ENCODE measurements around the gene TMEM255B.

The TMEM255B gene

DNA sequence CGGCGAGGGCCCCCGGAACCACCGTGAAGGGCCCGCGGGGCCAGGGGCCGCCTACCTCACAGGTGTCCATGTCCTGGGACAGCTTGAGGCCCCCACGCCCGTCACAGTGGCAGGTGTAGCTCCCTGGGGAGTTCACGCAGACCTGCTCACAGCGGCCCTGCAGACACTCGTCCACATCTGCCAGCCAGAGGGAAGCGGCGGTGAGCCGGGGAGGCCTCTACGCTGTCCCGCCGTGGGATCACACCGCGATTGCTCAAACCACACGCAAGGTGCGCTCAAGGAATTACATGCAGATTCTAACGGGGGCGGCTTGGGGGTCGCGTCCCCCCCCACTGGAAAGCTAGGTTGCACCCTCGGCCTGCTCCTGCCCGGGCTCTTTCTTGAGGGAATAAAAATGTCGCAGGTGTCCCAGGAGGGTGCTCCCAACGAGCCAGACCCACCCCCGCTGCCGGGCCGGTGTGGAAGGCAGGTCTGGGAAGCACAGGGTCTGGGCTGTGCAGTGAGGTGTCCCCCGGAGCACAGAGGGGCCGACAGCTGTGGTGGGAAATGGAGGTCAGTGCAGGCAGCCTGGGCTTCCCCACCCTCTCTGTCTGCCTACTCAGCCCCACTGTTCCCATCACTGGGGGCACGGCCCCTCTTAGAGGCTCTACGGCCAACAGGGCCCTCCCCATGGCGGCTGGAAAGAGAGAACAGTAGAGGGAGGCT, 75.6 kb downstream of the TMEM255B start:
- no peak for DNase-seq (ENCODE audit: low read depth in 2 of 2)

DNA sequence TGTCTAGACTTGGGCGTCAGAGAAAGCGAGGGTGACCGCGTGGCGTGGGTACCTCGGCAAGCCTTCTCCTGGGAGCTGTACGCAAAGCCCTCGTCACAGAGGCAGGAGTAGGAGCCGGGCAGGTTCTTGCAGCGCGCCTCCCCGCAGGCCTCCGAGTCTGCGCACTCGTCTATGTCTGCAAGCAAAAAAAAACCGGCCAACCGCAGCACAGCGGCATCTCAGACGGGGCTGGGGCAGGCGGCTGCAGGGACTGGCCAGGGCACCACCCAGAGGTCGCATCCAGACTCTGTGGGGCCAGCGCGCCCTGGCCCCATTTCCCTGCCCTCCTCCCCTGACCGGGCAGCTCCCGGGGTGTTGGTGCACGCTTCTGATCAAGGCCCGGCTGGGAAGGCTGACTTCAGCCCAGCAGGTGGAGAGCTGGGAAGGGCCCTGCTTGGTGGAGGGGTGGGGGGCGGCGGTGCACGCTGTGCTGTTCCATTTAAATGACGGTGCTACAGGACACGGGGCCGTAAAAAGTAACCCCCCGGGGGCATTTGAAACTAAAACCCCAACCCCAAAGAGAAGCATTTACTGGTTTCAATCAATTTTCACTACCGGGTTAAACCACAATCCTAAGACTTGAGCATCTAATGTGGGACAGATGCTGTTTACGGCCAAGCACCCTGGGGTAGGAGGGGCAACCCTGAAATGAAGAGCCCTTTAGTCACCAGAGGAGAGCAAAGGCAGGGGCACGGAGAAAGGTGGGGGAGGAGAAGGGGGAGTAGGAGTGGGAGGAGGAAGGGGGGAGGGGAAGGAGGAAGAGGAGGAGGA, 76.6 kb downstream of the TMEM255B start:
- DNase-seq (ENCODE audit: low read depth in 2 of 2), result no peak

DNA sequence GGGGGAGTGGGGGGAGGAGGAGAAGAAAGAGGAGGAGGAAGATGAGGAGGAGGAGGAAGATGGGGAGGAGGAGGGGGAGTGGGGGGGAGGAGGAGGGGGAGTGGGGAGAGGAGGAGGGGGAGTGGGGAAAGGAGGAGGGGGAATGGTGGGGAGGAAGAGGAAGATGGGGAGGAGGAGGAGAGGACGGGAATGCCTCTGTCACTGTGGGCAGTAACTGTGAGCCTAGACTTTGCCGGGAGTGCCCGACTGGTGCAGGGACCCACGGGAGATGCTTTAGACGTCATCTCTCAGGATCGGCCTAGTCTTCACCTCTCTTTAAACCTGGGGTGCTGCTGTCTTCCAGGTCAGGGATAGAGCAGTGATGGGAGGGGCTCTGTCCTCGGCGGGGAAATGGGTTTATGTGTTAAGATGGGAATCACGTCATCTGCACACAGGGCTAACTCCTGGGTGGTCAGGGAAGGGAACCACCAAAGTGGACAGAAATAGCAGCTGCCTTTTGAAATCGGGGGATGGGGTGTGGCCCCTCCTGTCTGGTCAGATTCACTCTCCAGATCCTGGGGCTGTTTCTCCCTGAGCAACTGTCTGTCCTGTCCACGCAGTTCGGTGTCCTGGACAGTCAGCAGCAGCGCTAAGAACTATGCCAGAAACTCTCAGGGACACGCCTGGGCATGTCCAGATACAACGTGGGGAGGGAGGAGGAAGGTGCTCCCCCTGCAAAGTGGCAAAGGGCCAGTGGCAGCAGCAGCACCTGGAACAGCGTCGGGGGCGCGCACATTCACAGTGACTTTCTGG, 77.9 kb downstream of the TMEM255B start:
- DNase-seq (ENCODE audit: low read depth in 2 of 2), result no peak

DNA sequence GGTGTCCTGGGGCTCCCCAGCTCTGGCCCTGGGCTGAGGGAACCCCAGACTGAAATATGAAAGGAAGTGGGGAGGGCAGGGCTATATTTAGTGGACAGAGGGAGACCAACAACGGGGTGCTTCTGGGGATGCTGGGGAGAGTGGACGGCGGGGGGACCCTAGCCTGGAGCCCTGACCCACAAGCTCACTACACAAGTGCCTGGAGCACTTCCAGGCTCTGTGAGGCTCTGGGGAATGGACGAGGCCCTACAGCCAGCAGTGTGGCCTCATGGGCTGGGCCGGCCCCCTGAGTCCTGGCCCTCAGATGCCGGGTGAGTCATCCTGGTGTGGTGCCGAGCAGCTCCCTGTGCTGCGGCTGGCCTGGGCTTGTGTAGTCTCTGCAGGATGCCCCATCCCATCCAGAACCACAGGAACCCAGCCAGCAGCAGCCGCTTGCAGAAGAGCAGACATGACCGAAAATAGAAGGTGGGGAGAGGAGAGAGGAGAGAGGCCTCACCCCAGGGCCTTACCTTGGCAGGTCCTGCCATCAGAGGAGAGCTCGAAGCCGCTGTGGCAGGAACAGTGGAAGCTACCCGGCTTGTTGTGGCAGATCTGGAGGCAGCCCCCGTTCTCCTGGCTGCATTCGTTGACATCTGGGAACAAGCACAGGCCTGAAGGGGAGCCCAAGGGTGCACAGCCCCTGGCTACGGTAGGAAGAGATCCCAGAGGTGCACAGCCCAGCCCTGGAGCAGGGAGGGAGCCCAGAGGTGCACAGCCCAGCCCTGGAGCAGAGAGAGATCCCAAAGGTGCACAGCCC, 78.7 kb downstream of the TMEM255B start:
- DNase-seq (ENCODE audit: low read depth in 2 of 2), result no peak

DNA sequence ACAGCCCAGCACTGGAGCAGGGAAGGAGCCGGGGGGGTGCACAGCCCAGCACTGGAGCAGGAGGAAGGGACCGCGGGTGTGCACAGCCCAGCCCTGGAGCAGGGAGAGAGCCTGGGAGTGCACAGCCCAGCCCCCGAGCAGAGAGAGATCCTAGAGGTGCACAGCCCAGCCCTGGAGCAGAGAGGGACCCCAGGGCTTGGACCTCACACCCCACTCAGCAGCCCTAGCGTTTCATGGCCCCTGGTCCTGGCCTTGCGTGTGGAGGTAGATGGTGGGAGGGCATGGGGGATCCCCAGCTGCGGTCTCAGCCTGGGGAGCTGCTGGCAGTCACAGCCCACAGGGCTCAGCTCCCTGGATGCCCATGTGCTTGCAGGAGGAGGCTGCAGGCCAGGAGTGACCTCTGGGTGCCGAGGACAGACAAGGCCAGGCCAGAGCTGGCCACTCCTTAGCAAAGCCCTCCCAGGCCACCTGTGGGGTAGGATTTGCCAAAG, 79.7 kb downstream of the TMEM255B start:
- DNase-seq (ENCODE audit: low read depth in 2 of 2), result no peak

DNA sequence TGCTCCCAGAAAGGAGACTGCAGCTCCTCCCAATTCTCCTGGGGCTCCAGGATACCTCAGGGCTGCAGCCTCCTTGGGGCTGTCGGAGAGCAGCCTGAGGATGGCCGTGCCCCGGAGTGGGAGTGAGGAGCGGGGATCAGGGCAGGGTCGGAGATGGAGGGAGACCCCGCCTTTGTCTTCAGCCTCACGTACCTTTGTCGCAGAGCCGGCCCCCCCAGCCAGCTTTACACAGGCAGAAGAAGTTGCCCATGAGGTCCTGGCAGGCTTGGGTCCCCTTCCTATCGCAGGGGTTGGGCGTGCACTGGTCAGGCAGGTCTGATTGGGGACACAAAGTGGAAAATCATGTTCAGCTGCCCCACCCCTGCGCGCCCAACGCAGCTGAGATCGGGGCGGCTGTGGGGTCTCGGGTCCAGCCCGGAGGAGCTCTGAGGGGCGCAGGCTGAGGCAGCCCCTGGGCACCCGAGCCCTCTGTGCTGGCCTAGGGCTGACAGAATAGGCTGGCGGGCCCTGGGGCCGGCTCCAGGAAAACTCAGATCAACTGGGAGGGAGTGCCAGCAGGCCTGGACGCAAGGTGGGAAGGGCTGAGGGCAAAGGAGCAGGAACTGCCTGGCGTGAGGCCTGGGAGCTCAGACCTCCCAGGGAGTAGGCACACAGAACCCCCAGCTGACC, 80.6 kb downstream of the TMEM255B start:
- DNase-seq (ENCODE audit: low read depth in 2 of 2), result no peak

DNA sequence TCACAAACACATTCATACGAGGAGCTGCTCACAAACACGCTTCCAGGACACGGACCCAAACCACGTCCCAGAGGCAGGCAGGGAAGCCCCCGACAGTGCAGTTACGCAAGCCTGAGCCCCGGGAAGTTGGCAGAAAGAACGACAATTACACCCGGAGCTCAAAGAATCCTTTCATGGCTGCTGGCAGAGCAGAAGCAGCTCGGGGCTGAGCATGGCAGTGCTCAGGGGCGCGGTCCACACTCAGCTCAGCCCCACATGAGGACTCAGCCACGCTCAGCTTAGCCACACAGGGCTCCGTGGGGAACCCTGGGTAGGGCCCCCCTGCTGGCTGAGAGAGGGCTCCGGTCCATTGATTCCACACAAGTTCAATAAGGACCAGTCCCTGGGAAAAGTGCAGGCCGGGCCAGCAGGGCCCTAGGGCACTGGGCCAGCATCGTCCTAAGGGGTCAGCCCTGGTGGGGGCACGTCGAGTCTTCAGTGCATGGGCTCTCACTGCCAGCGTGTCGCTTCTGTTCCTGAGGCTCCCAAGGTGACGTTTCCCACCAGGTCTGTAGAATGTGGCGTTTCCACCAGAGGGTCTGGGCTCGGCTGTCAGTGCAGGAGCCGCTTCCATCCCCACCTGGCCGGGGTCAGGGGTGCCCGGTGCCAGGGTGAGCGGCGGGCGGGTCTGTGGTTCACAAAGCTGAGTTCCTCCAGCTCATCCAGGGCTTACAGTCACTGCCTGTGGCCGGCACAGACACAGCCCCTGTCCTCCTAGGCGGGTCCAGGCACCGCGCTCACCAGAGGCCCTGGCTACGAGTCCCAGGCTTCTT, 81.7 kb downstream of the TMEM255B start:
- no peak for DNase-seq (ENCODE audit: low read depth in 2 of 2)

DNA sequence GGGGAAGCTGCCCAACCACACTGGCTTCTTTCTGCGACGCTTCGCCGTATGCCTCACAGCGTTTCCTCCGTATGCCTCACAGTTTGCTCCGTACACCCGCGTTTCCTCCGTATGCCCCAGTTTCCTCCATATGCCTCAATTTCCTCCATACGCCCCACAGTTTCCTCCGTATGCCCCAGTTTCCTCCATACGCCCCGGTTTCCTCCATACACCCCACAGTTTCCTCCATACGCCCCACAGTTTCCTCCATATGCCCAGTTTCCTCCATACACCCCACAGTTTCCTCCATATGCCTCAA, 82.3 kb downstream of the TMEM255B start:
- no peak for DNase-seq (ENCODE audit: low read depth in 2 of 2)

DNA sequence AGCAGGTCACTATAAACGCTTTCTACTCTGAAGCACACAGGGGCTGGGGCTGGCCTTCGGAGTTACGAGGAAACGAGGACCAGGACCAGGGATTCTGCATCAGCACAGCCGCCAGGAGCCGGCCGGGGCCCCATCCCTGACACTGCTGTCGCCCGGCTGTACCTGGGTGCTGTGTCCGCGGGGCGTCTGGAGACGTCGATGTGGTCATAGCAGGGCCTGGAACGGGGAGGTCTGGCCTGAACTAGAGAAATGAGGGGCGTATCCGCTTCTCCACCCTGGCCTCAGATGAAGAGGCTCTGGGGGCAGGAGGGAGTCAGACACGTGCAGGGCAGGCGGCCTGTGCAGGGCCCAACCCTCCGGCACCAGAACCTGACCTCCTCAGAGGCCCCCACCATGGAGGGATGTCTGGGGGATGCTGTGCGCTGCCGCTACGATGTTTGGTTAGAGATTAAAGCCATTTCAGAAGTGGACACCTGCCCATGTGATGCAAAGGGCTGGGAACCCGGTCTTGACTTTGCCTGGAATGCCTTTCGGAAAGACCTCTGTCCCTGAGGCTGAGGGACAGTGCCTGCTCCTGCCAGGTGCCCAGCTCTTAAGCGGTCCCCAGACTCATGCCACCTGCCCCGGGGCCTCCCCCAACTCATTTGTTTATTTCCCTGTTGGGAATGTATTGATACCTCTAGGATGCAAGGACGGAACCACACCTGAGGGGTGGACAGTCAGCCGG, 83.5 kb downstream of the TMEM255B start:
- DNase-seq (ENCODE audit: low read depth in 2 of 2), result no peak

DNA sequence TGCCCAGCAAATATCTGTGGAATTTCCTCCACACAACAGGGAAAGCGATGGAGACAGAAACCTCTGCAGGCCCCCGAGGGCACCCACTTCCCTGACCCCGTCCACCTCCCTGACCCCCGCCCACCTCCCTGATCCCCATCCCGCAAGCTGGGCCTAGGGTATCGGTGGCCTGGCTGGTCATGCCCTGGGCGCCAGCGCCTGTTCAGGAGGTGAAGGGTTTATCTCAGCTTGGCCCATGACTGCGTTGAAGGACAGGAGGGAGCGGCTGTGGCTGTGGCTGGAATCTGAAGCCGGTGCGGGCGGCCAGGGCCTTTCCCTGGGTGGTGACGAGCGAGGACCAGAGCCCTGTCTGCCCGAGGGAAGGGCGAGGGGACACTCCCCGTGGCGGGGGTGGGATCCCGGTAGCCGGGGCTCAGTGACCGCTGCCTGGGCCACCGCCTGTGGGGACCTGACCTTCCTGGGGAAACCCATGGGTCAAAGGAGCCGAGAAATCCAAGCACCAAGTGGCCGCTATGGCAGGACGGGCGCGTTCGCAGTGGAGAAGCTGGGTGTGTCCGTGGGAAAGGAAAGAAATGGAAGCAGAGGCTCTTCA, 84.1 kb downstream of the TMEM255B start:
- DNase-seq (ENCODE audit: low read depth in 2 of 2), result no peak

DNA sequence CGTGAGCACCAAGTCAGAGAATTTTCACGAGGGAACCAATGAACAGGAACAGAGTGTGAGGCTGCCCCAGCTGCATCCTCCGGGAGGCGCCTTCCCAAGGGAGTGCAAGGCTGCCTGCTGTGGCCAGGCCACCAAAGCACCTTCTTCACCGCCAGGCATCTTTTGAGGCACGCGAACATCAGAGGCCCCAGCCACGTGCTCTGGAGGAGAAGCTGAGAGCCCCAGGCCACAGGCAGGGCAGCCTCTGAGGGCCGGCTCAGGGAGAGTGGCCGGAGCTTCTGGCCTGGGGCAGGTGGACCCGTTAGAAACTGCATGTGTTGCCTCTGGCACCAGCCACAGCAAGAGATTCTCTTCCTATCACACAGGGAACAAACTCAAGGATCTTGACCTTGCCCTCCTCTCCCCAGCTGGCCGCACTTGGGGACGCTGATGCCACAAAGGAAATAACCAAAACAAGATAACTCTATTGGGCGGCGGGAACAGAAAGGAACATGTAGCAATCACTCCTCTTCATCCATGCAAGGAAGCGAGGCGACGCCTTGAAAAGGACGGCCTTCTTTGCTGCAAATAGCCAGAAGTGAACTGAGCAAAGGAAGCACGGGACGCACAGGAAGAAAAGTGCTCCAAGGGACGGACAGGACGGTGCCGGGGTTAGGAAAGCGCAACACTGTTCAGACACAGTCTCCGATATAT, 85.0 kb downstream of the TMEM255B start:
- no peak for DNase-seq (ENCODE audit: low read depth in 2 of 2)

DNA sequence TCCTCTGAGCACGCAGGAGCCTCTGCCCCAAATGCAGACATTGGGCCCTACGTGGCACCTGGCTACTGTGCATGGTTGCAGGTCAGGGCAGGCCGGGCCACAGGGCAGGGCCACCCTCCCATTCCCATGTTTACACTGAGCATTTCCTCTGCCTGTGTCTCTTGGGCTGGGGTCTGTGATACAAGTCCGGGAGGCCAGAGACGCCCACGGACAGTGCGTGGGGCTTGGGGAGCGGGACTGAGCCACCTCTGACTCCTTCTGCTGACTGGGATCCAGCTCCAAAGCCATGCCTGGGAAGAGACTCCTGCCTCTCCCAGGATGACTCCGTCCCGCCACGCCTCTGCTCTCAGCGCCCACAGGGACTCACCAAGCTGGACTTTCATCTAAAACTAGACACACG, 86.0 kb downstream of the TMEM255B start:
- DNase-seq (ENCODE audit: low read depth in 2 of 2), result no peak

DNA sequence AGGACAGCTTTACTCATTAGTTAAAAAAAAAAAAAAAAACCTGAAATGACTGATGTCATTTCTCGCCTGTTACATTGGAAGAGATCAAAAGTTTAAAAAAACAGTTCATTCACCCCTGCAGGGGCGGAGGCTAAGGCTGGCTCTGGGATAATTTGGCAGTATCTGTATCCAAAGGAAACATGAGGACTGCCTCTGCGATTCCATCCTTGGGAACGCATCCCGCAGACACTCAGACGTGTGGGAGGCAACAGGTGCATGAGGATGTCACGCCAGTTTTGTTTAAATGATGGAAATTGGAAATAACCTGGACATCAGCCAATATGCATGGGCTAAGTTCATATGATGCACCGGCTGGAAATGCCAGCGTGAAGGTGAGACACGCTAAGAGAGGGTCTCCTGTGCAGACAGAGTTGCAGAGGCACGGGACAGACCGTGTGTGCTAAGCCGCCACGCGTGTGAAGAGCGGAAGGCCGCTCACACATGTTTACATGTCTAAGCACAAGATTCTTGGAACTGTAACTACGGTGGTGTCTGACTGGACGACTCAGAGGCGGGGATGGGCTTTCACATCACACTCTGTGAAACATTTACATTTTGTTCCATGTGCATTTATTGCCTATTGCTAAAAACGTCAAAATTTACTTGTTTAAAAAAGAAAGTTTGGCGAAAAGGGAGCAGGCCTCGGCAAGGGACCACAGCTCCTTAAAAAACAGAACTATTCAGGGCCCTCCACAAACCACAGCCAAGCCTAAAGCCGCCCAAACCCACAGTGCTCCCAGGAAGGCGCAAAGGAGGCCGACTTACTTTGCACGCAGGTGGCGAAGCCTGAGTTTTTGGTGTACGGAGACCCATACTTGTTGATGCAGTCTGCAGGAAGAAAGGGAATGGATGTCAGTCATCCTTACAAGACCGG, 87.0 kb downstream of the TMEM255B start:
- no peak for DNase-seq (ENCODE audit: low read depth in 2 of 2)

DNA sequence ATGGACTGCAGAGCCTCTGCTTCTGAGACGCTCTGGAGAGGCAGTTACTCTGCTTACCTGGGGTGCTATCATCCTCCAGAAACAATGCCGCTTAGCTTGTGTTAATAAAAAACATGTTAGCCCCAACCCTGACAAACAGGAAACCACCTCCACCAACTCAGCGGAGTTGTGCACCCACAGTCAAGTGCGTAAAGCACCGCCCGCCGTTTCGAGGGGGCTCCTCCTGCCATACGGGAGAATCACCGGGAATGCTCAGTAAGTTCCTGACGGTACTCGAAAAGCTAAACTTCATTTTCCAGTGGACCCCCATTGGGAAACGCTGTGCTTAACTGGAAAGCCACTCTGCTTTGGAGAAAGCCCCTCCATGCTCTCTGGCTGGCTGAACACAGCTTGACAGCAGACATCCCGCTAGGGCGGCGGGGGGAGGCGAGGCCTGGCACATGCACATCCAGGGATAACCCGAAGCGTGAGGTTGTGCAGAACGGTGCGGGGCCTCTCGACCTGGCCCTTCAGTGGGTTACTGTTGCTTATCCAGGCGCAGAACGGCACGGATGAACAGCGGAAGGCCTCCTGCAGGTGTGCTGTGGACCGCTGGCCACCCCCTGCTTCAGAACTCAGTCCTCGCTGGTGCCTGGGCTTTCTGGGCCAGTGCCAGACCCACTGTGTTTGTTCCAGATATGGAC, 87.8 kb downstream of the TMEM255B start:
- no peak for DNase-seq (ENCODE audit: low read depth in 2 of 2)

DNA sequence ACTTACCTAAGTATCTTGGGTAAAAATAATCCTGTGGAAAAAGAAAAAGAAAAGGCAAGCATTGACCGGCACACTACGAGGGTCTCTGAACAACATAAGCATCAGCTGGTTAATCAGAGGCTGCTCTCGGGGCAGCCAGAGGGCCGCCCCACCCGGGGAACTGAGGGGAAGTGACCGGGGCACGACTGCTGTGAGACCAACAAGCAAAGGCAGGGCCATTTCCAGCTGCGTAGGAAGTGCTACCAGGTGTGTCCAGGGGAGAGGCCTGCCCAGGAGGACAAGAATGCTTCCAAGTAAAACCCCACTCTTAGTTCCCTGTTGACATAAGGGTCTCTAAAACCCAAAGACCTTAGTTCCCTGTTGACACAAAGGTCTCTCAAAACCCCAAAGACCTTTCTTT, 89.0 kb downstream of the TMEM255B start:
- no peak for DNase-seq (ENCODE audit: low read depth in 2 of 2)

DNA sequence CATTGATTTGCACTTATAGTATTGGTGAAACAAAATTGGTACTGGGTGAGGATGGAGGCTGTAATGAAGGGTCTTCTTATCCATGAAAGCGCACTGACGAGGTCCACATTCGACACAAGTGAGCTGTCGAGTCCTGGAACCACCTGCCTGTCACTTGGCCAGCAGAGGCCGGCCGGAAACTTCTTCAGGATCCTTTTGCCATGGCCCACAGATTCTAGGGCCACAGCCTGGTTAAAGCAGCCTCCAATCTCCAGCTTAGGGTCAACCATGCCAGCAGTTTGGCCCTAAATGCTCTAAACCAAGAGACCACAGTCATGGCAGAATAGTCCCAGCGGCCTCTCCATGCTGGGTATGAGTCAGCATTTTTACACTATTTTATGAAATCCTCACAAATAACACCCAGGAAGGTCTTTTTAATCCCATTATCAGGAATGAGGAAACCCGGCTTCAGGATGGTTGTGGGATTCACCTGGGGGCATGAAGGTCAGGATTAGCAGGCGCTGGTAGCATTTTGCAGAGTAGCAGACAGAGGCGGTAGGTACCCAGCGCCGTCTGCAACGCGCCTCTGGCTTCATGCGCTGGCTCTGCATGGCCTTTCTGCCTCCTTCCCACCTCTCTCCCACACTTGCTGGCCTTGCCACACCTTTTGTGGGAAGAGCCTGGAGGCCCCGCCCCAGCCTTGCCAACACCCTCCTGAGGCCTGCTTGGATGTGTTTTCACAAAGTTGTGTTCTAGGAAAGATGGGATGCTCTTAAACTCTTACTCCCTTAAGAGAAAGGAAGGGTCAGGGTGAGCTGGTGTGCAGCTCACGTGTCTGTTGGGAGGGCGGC, 89.6 kb downstream of the TMEM255B start:
- DNase-seq (ENCODE audit: low read depth in 2 of 2), result no peak

Data from stimulated activated CD8-positive, alpha-beta memory T cell treated with anti-CD3 and anti-CD28 coated beads, Interleukin-15, amount 100 ng/mL, for 4 hours (primary cell).